ENCODE measurements around the gene PAN3.

- TF ChIP-seq POLR2A (IDR thresholded peaks at IDR 0.05): no peak
- no peak for TF ChIP-seq POLR2AphosphoS5 (IDR thresholded peaks at IDR 0.05)
- no peak for TF ChIP-seq CTCF (IDR thresholded peaks at IDR 0.05 in 8 of 11, conservative IDR thresholded peaks at IDR 0.05 in 3 of 11)
Observed at GRCh38 chr13:28321756-28322155, 183.4 kb downstream of the PAN3 start.
